ENCODE results near the gene TMEM217.

TMEM217 gene

DNA sequence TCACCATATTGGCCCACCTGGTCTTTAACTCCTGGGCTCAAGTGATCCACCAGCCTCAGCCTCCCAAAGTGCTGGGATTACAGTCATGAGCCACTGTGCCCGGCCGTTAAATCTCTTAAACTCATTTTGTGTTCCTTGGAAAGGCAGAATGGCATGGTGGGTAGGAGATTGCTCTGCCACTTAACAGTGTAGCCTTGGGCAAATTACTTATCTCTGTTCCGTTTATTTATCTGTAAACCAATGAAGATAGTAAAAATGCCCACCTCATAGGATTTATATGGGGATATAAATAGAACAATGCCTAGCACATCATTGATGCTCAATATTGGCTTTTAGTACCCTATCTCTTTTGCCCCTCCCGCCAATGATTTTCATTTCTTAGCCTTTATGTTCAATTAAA is 95.2 kb downstream of the TMEM217 start:
- TF ChIP-seq, protein P1, sequence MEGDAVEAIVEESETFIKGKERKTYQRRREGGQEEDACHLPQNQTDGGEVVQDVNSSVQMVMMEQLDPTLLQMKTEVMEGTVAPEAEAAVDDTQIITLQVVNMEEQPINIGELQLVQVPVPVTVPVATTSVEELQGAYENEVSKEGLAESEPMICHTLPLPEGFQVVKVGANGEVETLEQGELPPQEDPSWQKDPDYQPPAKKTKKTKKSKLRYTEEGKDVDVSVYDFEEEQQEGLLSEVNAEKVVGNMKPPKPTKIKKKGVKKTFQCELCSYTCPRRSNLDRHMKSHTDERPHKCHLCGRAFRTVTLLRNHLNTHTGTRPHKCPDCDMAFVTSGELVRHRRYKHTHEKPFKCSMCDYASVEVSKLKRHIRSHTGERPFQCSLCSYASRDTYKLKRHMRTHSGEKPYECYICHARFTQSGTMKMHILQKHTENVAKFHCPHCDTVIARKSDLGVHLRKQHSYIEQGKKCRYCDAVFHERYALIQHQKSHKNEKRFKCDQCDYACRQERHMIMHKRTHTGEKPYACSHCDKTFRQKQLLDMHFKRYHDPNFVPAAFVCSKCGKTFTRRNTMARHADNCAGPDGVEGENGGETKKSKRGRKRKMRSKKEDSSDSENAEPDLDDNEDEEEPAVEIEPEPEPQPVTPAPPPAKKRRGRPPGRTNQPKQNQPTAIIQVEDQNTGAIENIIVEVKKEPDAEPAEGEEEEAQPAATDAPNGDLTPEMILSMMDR (IDR thresholded peaks at IDR 0.05; ENCODE audit: control insufficient read depth, extremely low read depth, insufficient read depth) = no peak

More for the DNA sequence above, 95.2 kb downstream of the TMEM217 start:
- H3K4me3 ChIP-seq (ENCODE audit: low read depth, low read length) = no peak overlapping the region
- DNase-seq (ENCODE audit: low read depth) = no peak

All from LNCaP clone FGC (cell line).